OCI-LY7 (cell line): Measurements from ENCODE around the gene RSPH1.

Source experiments
- CTCF ChIP-seq: fragments of 200-600 bp; sonication (generic); conservative IDR thresholded peaks from 2 replicates; pipeline ENCODE4 v1.5.1; 2014; ENCODE audit warnings: mild to moderate bottlenecking, antibody characterized with exemption, low read length, moderate library complexity, mixed read lengths
- EZH2phosphoT487 ChIP-seq: fragments of 200-600 bp; sonication (generic); IDR thresholded peaks from 2 replicates; pipeline ENCODE4 v1.6.1; 2018; ENCODE audit warnings: low read depth, borderline replicate concordance, mild to moderate bottlenecking, mixed run types, antibody characterized with exemption, low read length, moderate library complexity, mixed read lengths

GRCh38 chr21:42540396-42540795 lies 44.4 kb upstream of the RSPH1 start:
- TF ChIP-seq CTCF (no peak), EZH2phosphoT487 (no peak)
